Retinal pigment epithelial cell (primary cell): ENCODE data around the gene PTDSS2.

ENCODE experiments used
- DNase-seq: peaks from one replicate; pipeline ENCODE4 v3.0.0-alpha.2; 2010; ENCODE audit warnings: low read depth
- H3K4me3 ChIP-seq: 2 replicates; pipeline ENCODE4 v1.5.1; 2011; ENCODE audit warnings: mild to moderate bottlenecking, low read length, control low read depth, moderate library complexity
- CTCF ChIP-seq: conservative IDR thresholded peaks from 2 replicates; pipeline ENCODE4 v1.5.1; 2011; ENCODE audit warnings: low read depth, low read length, control low read depth, inconsistent platforms

Gene PTDSS2

GRCh38 chr11:456533-456932 lies 6.5 kb downstream of the PTDSS2 start:
- TF ChIP-seq CTCF = no peak
- no peak overlapping the region for H3K4me3 ChIP-seq
- DNase-seq = no peak

- TF ChIP-seq CTCF = no peak
- H3K4me3 ChIP-seq = no peak overlapping the region
- DNase-seq = no peak
These were observed 7.2 kb downstream of the PTDSS2 start for GRCh38 chr11:457111-457760.

- no peak for TF ChIP-seq CTCF
- H3K4me3 ChIP-seq = no peak overlapping the region
- no peak for DNase-seq
These were observed 9.6 kb downstream of the PTDSS2 start for GRCh38 chr11:459511-460220.

GRCh38 chr11:460331-461199 lies 10.5 kb downstream of the PTDSS2 start:
- peak; percentile 24 for DNase-seq
- no peak for TF ChIP-seq CTCF
- H3K4me3 ChIP-seq = no peak overlapping the region

- no peak for DNase-seq
- no peak for TF ChIP-seq CTCF
- H3K4me3 ChIP-seq = no peak overlapping the region
These were observed 11.5 kb downstream of the PTDSS2 start for GRCh38 chr11:461626-462025.

GRCh38 chr11:462107-462890 lies 12.2 kb downstream of the PTDSS2 start:
- TF ChIP-seq CTCF = no peak
- no peak overlapping the region for H3K4me3 ChIP-seq
- no peak for DNase-seq
